Skeletal muscle cell (primary cell): ENCODE results near the gene IFT43.

ENCODE experiments used
- DNase-seq: peaks from one replicate; pipeline ENCODE4 v3.0.0-alpha.2; 2010; ENCODE audit warnings: low read depth
- H3K4me3 ChIP-seq: 2 replicates; pipeline ENCODE4 v1.5.1; 2011; ENCODE audit warnings: low read depth, mild to moderate bottlenecking, control low read depth, low read length, moderate library complexity

The IFT43 gene

GRCh38 chr14:75985618-75986438 lies at the start of gene IFT43:
Gene IFT43 (plus strand): TSS chr14:75985763. CDS start chr14:75985787, 24 bp downstream.
- peak within 1 kb of the TSS; percentile 89 for H3K4me3 ChIP-seq

GRCh38 chr14:75939200-75939599 lies 46.4 kb upstream of the IFT43 start:
- no peak for DNase-seq

More at GRCh38 chr14:75985618-75986438, at the start of gene IFT43:
- DNase-seq: no peak

GRCh38 chr14:75941030-75941429 lies 44.5 kb upstream of the IFT43 start:
- peak; percentile 56 for DNase-seq
- H3K4me3 ChIP-seq: no peak overlapping the region

More at GRCh38 chr14:75939200-75939599, 46.4 kb upstream of the IFT43 start:
- no peak overlapping the region for H3K4me3 ChIP-seq

- DNase-seq: no peak
Measured at GRCh38 chr14:75944607-75945241, 40.8 kb upstream of the IFT43 start.

GRCh38 chr14:75946785-75947184 lies 38.8 kb upstream of the IFT43 start:
- no peak overlapping the region for H3K4me3 ChIP-seq

More at GRCh38 chr14:75944607-75945241, 40.8 kb upstream of the IFT43 start:
- no peak overlapping the region for H3K4me3 ChIP-seq

GRCh38 chr14:75952489-75952888 lies 33.1 kb upstream of the IFT43 start:
- H3K4me3 ChIP-seq: no peak overlapping the region
- DNase-seq: no peak

More at GRCh38 chr14:75946785-75947184, 38.8 kb upstream of the IFT43 start:
- no peak for DNase-seq

GRCh38 chr14:75959031-75959430 lies 26.5 kb upstream of the IFT43 start:
- H3K4me3 ChIP-seq: no peak overlapping the region
- DNase-seq: no peak

- DNase-seq: no peak
- H3K4me3 ChIP-seq: no peak overlapping the region
Measured at GRCh38 chr14:75960231-75960630, 25.3 kb upstream of the IFT43 start.

- no peak overlapping the region for H3K4me3 ChIP-seq
- no peak for DNase-seq
Measured at GRCh38 chr14:75961662-75962061, 23.9 kb upstream of the IFT43 start.

GRCh38 chr14:75967866-75968265 lies 17.7 kb upstream of the IFT43 start:
- H3K4me3 ChIP-seq: no peak overlapping the region

GRCh38 chr14:75968456-75968855 lies 17.1 kb upstream of the IFT43 start:
- DNase-seq: peak; percentile 48
- H3K4me3 ChIP-seq: no peak overlapping the region

More at GRCh38 chr14:75967866-75968265, 17.7 kb upstream of the IFT43 start:
- DNase-seq: no peak

GRCh38 chr14:75969126-75969525 lies 16.4 kb upstream of the IFT43 start:
- no peak for DNase-seq

GRCh38 chr14:75969891-75970290 lies 15.7 kb upstream of the IFT43 start:
- no peak overlapping the region for H3K4me3 ChIP-seq
- DNase-seq: no peak

More at GRCh38 chr14:75969126-75969525, 16.4 kb upstream of the IFT43 start:
- H3K4me3 ChIP-seq: no peak overlapping the region

- no peak overlapping the region for H3K4me3 ChIP-seq
- no peak for DNase-seq
Measured at GRCh38 chr14:75970989-75971388, 14.6 kb upstream of the IFT43 start.

GRCh38 chr14:75971509-75971908 lies 14.1 kb upstream of the IFT43 start:
- H3K4me3 ChIP-seq: no peak overlapping the region
- no peak for DNase-seq

- DNase-seq: no peak
- no peak overlapping the region for H3K4me3 ChIP-seq
Measured at GRCh38 chr14:75972801-75973421, 12.7 kb upstream of the IFT43 start.

- DNase-seq: no peak
- no peak overlapping the region for H3K4me3 ChIP-seq
Measured at GRCh38 chr14:75976826-75977581, 8.6 kb upstream of the IFT43 start.

- H3K4me3 ChIP-seq: no peak overlapping the region
- DNase-seq: no peak
Measured at GRCh38 chr14:75977582-75977943, 8.0 kb upstream of the IFT43 start.

- no peak for DNase-seq
- no peak overlapping the region for H3K4me3 ChIP-seq
Measured at GRCh38 chr14:75978249-75978731, 7.3 kb upstream of the IFT43 start.
